Measurements from ENCODE around the gene RPL7L1. TPM values are rescaled to one million over a fixed set of nuclear protein-coding genes. Genes with fewer than 3 reads are reported as not detected.

The RPL7L1 gene
- total and polyA plus RNA-seq, 2 of the 13 experiments (the other 11 are each of a cell fraction or from before 2014, with no cell fraction given) = 51.6 to 179 TPM

DNA sequence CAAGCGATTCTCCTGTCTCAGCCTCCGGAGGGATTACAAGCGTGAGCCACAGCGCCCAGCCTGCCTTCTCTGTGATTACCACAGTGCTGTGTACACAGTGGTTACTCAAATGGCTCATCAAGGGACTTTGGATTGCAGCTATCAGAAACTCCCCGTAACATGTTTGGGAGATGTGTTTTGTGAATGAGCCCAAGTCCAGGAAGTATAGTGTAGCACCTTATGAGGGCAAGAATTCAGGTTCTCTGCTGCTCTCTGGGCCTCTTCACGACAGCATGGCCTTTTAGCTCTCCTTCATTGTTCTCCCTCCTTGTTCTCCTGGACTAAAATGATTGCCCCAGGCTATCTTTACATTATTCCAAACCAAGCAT is 34.1 kb upstream of the RPL7L1 start (continued):
- TF ChIP-seq, protein P1, sequence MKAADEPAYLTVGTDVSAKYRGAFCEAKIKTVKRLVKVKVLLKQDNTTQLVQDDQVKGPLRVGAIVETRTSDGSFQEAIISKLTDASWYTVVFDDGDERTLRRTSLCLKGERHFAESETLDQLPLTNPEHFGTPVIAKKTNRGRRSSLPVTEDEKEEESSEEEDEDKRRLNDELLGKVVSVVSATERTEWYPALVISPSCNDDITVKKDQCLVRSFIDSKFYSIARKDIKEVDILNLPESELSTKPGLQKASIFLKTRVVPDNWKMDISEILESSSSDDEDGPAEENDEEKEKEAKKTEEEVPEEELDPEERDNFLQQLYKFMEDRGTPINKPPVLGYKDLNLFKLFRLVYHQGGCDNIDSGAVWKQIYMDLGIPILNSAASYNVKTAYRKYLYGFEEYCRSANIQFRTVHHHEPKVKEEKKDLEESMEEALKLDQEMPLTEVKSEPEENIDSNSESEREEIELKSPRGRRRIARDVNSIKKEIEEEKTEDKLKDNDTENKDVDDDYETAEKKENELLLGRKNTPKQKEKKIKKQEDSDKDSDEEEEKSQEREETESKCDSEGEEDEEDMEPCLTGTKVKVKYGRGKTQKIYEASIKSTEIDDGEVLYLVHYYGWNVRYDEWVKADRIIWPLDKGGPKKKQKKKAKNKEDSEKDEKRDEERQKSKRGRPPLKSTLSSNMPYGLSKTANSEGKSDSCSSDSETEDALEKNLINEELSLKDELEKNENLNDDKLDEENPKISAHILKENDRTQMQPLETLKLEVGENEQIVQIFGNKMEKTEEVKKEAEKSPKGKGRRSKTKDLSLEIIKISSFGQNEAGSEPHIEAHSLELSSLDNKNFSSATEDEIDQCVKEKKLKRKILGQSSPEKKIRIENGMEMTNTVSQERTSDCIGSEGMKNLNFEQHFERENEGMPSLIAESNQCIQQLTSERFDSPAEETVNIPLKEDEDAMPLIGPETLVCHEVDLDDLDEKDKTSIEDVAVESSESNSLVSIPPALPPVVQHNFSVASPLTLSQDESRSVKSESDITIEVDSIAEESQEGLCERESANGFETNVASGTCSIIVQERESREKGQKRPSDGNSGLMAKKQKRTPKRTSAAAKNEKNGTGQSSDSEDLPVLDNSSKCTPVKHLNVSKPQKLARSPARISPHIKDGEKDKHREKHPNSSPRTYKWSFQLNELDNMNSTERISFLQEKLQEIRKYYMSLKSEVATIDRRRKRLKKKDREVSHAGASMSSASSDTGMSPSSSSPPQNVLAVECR (CRISPR knock-in tag; IDR thresholded peaks at IDR 0.05; ENCODE audit: borderline replicate concordance) = peak; percentile 42; the same call in 1 of the 2 replicates
- TF ChIP-seq BRD4 (CRISPR knock-in tag; IDR thresholded peaks at IDR 0.05) = 0 out of 2 replicates have a peak, but pooled peaks have one; percentile 38
- TF ChIP-seq CREM (IDR thresholded peaks at IDR 0.05) = peak; percentile 35; the same call in 1 of the 2 replicates
- TF ChIP-seq CREM (CRISPR knock-in tag; IDR thresholded peaks at IDR 0.05) = no peak
- peak; percentile 60; the same call in 1 of the 2 replicates for TF ChIP-seq RAD21 (CRISPR knock-in tag; IDR thresholded peaks at IDR 0.05)
- no peak for TF ChIP-seq NONO (IDR thresholded peaks at IDR 0.05)
- TF ChIP-seq NONO (CRISPR knock-in tag; conservative IDR thresholded peaks at IDR 0.05) = peak; percentile 89
- TF ChIP-seq, protein P2, sequence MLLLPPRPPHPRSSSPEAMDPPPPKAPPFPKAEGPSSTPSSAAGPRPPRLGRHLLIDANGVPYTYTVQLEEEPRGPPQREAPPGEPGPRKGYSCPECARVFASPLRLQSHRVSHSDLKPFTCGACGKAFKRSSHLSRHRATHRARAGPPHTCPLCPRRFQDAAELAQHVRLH (CRISPR knock-in tag; IDR thresholded peaks at IDR 0.05; ENCODE audit: borderline replicate concordance, low read depth) = peak; percentile 84; the same call in 1 of the 2 replicates
- TF ChIP-seq FOXK1 (CRISPR knock-in tag; IDR thresholded peaks at IDR 0.05; ENCODE audit: borderline replicate concordance, low read depth) = peak; percentile 68; the same call in 1 of the 2 replicates
- TF ChIP-seq ZMYM3 (CRISPR knock-in tag; IDR thresholded peaks at IDR 0.05) = peak; percentile 98
- no peak for TF ChIP-seq NFATC3 (CRISPR knock-in tag; IDR thresholded peaks at IDR 0.05)
- TF ChIP-seq ASH2L (IDR thresholded peaks at IDR 0.05; ENCODE audit: insufficient read length, low read depth, low read length) = peak; percentile 49
- TF ChIP-seq THAP11 (CRISPR knock-in tag; IDR thresholded peaks at IDR 0.05) = peak; percentile 50; the same call in 1 of the 2 replicates
- 0 out of 2 replicates have a peak, but pooled peaks have one; percentile 47 for TF ChIP-seq HMG20B (CRISPR knock-in tag; conservative IDR thresholded peaks at IDR 0.05)
- peak; percentile 34; the same call in 1 of the 2 replicates for TF ChIP-seq SMC3 (IDR thresholded peaks at IDR 0.05; ENCODE audit: low read length)
- peak; percentile 84; the same call in 1 of the 2 replicates for TF ChIP-seq FOXJ3 (CRISPR knock-in tag; IDR thresholded peaks at IDR 0.05; ENCODE audit: borderline replicate concordance)
- peak; percentile 95 for TF ChIP-seq SALL1 (CRISPR knock-in tag; IDR thresholded peaks at IDR 0.05)
- TF ChIP-seq, protein P3, sequence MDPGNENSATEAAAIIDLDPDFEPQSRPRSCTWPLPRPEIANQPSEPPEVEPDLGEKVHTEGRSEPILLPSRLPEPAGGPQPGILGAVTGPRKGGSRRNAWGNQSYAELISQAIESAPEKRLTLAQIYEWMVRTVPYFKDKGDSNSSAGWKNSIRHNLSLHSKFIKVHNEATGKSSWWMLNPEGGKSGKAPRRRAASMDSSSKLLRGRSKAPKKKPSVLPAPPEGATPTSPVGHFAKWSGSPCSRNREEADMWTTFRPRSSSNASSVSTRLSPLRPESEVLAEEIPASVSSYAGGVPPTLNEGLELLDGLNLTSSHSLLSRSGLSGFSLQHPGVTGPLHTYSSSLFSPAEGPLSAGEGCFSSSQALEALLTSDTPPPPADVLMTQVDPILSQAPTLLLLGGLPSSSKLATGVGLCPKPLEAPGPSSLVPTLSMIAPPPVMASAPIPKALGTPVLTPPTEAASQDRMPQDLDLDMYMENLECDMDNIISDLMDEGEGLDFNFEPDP (CRISPR knock-in tag; conservative IDR thresholded peaks at IDR 0.05) = no peak
- TF ChIP-seq, protein P4, sequence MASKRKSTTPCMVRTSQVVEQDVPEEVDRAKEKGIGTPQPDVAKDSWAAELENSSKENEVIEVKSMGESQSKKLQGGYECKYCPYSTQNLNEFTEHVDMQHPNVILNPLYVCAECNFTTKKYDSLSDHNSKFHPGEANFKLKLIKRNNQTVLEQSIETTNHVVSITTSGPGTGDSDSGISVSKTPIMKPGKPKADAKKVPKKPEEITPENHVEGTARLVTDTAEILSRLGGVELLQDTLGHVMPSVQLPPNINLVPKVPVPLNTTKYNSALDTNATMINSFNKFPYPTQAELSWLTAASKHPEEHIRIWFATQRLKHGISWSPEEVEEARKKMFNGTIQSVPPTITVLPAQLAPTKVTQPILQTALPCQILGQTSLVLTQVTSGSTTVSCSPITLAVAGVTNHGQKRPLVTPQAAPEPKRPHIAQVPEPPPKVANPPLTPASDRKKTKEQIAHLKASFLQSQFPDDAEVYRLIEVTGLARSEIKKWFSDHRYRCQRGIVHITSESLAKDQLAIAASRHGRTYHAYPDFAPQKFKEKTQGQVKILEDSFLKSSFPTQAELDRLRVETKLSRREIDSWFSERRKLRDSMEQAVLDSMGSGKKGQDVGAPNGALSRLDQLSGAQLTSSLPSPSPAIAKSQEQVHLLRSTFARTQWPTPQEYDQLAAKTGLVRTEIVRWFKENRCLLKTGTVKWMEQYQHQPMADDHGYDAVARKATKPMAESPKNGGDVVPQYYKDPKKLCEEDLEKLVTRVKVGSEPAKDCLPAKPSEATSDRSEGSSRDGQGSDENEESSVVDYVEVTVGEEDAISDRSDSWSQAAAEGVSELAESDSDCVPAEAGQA (IDR thresholded peaks at IDR 0.05; ENCODE audit: low read depth) = 0 out of 2 replicates have a peak, but pooled peaks have one; percentile 51
- TF ChIP-seq, protein P4 (CRISPR knock-in tag; IDR thresholded peaks at IDR 0.05; ENCODE audit: borderline replicate concordance) = no peak
